ENCODE results near the gene CSNK2A2.

The CSNK2A2 gene

GRCh38 chr16:58138852-58139251, 59.1 kb downstream of the CSNK2A2 start:
- no peak for DNase-seq (ENCODE audit: low spot score)

DNA sequence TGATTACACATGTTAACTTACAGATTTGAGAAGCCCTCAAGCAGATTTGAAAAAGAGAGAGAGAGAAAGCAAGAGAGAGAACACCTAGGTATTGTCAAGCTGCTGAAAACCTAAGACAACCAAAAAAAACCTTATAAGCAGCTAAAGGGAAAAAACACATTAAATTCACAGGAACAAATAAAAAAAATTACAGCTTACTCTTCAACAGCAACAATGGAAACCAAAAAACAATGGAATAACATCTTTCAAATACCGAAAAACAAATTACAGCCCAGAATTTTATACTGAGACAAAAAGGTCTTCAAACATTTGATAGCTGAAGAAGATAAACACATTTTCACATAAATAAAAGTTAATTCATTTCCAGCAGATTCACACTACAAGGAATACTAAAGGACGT, 60.3 kb downstream of the CSNK2A2 start:
- no peak for DNase-seq (ENCODE audit: low spot score)

- DNase-seq (ENCODE audit: low spot score), result peak; percentile 98
Measured at GRCh38 chr16:58129097-58129936, 68.6 kb downstream of the CSNK2A2 start, which contains the start of gene CFAP20. Gene CFAP20, minus strand, starts transcription at chr16:58129381. Its CDS starts 266 bp downstream, at chr16:58129115.

DNA sequence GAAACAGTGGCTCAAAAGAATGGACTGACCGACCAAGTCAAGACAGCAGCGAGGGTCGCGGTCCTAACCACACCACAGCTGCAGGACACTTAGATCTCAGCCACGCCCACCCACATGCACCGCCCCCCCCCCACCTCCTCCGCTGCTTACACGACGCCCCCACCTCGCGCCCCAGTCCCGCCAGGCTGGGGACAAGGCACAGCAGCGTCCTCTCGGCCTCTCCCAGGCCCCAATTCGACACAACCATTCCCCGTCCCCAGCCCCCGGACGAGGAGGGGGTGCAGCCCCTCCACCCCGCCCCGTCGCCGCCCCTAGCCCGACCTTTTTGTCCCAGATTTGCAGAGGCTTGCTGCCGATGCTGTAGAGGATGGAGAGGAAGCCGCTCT, 69.2 kb downstream of the CSNK2A2 start:
- DNase-seq (ENCODE audit: low spot score), result no peak

DNA sequence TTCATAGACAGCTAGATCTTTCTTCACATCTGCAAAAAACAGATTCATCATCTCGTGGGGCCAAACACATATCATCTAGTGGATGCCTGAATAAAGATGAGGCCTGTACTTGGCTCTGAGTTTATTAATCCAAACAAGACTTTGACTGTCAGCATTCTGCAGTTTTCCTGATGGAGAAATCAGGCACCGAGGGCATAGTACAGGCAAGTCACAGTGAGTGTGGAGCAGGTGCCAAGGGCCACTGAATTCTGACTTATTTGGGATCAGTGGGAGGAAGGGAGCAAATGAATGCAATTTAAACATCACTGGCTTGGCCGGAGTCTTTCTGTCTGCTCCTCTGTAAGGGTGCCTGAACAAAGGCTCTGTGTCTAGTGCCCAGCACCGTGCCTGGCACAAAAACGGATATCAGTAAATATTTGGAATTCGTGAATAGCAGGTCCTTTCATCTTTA, 69.7 kb downstream of the CSNK2A2 start:
- no peak for DNase-seq (ENCODE audit: low spot score)

- no peak for DNase-seq (ENCODE audit: low spot score)
Measured at GRCh38 chr16:58127634-58128033, 70.3 kb downstream of the CSNK2A2 start.

- no peak for DNase-seq (ENCODE audit: low spot score)
Measured at GRCh38 chr16:58127033-58127556, 70.8 kb downstream of the CSNK2A2 start.

- DNase-seq (ENCODE audit: low spot score), result no peak
Measured at GRCh38 chr16:58126451-58126961, 71.4 kb downstream of the CSNK2A2 start.

DNA sequence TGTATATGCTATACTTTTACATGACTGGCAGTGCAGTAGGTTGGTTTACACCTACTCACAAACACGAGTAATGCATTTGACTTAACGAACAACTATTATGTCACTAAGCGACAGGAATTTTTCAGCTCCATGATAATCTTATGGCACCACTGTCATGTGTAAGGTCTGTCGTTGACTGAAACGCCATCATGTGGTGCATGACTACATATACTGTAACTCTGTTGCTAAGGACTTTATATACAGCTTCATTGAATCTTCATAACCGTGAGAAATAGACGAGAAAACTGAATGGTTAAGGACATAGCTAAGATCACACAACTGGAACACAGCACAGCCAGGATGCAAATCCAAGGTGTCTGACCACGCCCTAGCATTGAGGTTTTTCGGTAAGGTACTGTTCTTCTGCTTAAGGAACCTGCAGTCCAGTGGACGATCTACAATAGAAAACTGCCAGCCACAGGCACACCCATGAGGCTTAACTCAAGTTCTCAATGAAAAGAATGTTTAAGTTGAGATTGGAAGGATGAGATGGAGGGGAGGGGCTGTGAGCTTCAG, 72.0 kb downstream of the CSNK2A2 start:
- DNase-seq (ENCODE audit: low spot score), result no peak

- DNase-seq (ENCODE audit: low spot score), result no peak
Measured at GRCh38 chr16:58125041-58125440, 72.9 kb downstream of the CSNK2A2 start.

DNA sequence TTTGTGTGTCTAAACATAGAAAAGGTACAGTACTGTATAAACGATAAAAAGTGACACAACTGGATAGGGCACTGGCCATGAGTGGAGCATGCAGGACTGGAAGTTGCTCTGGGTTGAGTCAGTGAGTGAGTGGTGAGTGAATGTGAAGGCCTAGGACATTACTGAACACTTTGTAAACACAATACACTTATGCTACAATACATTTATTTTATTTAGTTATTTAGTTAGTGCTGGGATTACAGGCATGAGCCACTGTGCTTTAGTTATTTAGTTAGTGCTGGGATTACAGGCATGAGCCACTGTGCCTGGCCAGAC, 73.3 kb downstream of the CSNK2A2 start:
- no peak for DNase-seq (ENCODE audit: low spot score)

- DNase-seq (ENCODE audit: low spot score), result no peak
Measured at GRCh38 chr16:58123896-58124600, 73.9 kb downstream of the CSNK2A2 start.

DNA sequence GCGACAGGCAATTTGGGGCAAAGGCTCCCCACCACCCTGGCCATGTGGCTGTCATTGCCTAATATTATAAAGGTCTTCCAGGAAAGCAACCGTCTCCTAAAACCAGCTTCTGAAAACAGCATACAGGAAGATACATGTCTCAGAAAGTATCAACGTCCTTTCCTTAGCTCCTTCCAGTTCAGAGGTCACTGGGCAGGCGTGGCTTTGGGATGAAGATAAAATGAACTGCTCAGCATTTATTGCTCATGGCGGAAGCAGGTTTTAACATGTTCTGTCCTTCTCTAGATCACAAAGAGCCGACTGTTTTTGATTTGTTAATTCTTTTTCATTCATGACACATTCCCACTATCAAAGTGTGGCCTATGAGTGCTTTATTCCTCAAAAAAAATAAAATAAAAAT, 76.8 kb downstream of the CSNK2A2 start:
- no peak for DNase-seq (ENCODE audit: low spot score)

GRCh38 chr16:58120234-58120633, 77.7 kb downstream of the CSNK2A2 start:
- no peak for DNase-seq (ENCODE audit: low spot score)

DNA sequence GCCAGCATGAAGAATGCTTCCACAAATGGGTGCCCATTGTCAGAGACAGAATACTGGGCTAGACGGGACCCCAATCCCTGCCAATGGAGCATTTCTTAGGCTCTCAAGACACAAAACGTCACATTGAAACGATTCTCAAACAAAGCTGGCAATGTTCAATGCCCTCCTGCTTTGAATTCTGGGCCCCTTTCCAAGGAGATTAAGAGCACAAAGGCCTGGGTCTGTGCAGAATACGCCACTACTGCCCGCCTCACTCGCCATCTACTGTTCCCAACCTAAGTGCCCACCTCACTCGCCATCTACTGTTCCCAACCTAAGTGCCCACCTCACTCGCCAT, 78.4 kb downstream of the CSNK2A2 start:
- DNase-seq (ENCODE audit: low spot score), result no peak

GRCh38 chr16:58118801-58119508, 79.0 kb downstream of the CSNK2A2 start:
- DNase-seq (ENCODE audit: low spot score), result no peak

DNA sequence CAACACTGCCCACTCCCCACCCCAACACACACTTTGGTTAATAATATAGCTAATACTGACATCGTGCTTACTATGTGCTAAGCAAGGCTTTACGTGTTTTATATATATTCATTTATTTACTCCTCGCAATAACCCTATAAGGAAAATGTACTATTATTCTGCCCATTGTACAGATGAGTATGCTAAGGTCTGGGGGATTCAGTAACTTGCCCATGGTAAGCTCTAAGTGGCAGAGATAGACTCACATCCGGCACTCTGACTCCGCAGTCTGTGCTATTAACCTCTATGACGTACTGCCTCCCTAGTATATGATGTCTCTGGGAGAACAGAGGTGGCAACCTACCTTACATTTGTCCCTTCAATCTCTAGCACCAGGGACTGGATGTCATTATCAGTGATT, 81.4 kb downstream of the CSNK2A2 start:
- no peak for DNase-seq (ENCODE audit: low spot score)

DNA sequence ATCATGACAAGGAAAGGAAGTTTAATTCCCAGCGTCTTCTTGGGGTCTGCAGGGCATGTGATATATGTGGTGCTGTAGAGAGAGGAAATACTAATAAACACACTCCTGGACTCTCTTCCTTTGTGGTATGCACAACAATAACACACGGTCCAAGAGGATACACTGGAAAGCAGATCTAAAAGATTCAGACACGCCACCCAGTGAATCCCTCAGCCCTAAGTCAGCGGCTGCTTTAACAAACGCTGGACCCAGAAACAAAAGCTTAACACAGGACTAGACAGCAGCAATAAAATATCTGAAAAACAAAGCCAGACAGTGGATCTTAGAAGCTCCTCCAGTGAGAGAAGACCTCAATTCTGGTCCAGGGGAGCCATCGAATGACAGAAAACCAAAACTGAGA, 81.8 kb downstream of the CSNK2A2 start:
- DNase-seq (ENCODE audit: low spot score), result no peak

DNA sequence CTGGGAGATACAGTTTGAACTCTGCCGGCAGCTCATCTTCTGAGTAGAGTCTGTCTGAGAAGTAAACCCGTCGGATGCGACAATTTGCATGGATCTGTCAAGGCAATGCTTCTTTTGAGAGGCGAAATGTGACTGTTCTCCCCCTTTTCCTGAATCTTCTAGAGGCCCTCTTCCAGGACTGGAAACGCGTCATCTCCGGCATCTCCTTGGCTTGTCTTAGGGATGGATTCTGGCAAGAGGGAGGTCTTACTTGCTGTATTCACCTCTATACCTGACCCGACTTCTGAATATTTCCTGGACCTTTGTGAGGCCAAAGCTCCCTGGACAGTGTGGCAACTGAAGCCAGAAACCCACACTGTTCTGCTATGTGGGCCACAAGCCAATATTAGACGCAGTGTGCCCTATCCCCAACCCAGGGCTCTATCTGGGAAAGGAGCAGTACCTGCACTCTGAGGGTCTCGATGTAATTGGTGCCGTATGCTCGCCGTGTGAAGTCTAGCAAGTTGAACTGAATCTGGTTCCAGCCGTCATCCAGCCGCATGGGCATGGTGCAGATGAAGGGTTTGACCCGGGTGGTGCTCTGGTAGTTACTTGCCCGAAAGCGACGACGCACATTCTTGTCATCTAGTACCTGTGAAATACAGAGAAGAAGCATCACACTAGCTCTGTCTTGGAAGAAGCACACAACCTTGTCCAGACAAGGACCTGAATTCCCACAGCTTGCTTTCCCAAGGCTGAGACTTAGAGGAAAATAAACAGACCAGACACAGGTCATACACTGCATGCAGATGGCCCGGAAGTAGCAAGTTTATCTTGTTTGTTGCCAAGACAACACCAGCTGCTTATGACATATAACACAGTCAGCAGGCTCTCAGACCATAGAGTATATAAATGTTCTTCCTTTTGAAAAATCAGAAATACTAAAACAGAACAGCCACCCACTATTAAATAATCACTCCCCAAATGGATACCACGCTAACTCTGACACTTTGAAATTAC, 82.8 kb downstream of the CSNK2A2 start:
- DNase-seq (ENCODE audit: low spot score), result no peak

DNA sequence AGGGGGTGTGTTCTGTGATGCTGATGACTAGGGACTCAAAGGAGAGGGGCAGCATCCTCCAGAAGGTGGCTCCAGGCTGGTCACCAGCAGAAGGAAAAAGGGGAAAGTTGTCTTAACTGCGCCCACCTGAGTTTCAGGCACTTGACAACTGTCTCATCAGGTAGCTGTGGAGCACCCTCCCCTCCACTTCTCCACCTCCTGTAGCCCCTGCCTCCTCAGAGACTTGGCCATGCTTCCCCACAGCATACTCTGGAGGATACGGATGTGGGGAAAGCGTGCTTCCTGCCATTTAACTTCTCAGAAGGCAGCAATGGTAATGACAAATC, 86.6 kb downstream of the CSNK2A2 start:
- DNase-seq (ENCODE audit: low spot score), result no peak

All from kidney capillary endothelial cell (primary cell).